ENCODE results near the gene ASS1. TPM values are rescaled to one million over a fixed set of nuclear protein-coding genes. Genes with fewer than 3 reads are reported as not detected.

ASS1 gene
- total RNA-seq, 1 experiment from 2014 or later: 83.0 TPM

DNA sequence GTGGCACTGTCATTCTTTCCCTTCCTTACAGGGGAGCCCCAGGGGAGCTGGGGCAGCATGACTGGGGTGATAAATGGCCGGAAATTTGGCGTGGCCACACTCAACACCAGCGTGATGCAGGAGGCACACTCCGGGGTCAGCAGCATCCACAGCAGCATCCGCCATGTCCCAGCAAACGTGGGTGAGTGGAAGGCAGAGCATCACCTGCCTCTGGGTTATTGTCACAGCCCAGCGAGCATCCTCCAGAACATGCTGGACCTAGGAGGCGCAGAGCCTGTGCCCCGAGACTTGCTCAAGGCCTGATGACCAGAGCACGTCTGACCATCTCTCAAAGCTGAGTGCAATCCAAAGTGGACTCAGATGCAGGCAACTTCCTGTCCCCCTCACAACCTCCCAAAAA lies 22.2 kb upstream of the ASS1 start:
- H3K4me1 ChIP-seq (ENCODE audit: insufficient read depth, low read length): peaks cover 7% of the 10 kb centered on the region
- DNase-seq (no peak), ATAC-seq (no peak)
- H3K36me3 ChIP-seq (ENCODE audit: low read depth, low read length): no peaks in the 10 kb centered on the region
- no peak overlapping the region for H3K27ac ChIP-seq (ENCODE audit: low read length)
- H3K9ac ChIP-seq (ENCODE audit: low read length): no peak overlapping the region
- no peak for TF ChIP-seq EZH2 (IDR thresholded peaks at IDR 0.05; ENCODE audit: low read length, unreplicated experiment)
- no peak for TF ChIP-seq EZH2phosphoT487 (IDR thresholded peaks at IDR 0.05; ENCODE audit: borderline replicate concordance, low read length)
- TF ChIP-seq, protein P1, sequence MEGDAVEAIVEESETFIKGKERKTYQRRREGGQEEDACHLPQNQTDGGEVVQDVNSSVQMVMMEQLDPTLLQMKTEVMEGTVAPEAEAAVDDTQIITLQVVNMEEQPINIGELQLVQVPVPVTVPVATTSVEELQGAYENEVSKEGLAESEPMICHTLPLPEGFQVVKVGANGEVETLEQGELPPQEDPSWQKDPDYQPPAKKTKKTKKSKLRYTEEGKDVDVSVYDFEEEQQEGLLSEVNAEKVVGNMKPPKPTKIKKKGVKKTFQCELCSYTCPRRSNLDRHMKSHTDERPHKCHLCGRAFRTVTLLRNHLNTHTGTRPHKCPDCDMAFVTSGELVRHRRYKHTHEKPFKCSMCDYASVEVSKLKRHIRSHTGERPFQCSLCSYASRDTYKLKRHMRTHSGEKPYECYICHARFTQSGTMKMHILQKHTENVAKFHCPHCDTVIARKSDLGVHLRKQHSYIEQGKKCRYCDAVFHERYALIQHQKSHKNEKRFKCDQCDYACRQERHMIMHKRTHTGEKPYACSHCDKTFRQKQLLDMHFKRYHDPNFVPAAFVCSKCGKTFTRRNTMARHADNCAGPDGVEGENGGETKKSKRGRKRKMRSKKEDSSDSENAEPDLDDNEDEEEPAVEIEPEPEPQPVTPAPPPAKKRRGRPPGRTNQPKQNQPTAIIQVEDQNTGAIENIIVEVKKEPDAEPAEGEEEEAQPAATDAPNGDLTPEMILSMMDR (conservative IDR thresholded peaks at IDR 0.05; ENCODE audit: low read depth, low read length): no peak
- no peaks in the 10 kb centered on the region for H3K79me2 ChIP-seq (ENCODE audit: low read length)
- no peak overlapping the region for H3K4me2 ChIP-seq (ENCODE audit: low read length)
- H3F3A ChIP-seq (ENCODE audit: low read length, unreplicated experiment): no peaks in the 10 kb centered on the region
- H2AFZ ChIP-seq (ENCODE audit: low read length): no peak overlapping the region
- no peak overlapping the region for H3K4me3 ChIP-seq (ENCODE audit: low read length)
- no peaks in the 10 kb centered on the region for H3K9me2 ChIP-seq (replicated peaks; ENCODE audit: low read length)
- H3K27me3 ChIP-seq (ENCODE audit: low read length): no peaks in the 10 kb centered on the region
- no TSS peak for BruUV-seq (replicated peaks)
- H4K20me1 ChIP-seq (ENCODE audit: low read length): no peaks in the 10 kb centered on the region
- POLR2A ChIA-PET (ENCODE audit: unreplicated experiment): no interaction called here
- H3K9me3 ChIP-seq (ENCODE audit: low read length): no peaks in the 10 kb centered on the region
- CTCF ChIA-PET: interaction anchor here (0.7 kb wide), 1 partner anchor 503 kb away, joined by 3 read pairs; no protein-coding TSS in a partner anchor
- intact Hi-C loops (cut with micrococcal nuclease): no loop called here

DNA sequence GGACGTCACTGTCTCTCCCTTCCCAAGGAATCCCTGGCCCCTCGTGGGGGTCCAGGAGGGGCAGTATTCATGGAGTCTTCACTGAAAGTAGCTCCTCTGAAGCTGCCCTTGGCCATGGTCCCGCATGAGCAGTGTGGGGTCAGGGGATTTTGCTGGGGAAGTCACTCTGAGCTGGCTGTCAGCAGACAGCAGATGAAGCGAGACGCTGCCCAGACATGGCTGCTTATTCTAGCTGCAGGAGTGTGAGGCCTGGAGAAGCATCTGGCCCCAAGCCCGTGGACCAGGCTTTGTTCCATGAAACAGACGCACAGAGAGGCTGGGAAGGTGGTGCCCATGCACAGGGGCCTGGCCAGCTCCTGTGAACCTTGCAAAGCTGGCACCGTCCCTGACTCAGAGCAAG lies 21.5 kb upstream of the ASS1 start:
- POLR2A ChIA-PET (ENCODE audit: unreplicated experiment): no interaction called here
- no peak overlapping the region for H3K4me2 ChIP-seq (ENCODE audit: low read length)
- H3K4me3 ChIP-seq (ENCODE audit: low read length): no peak overlapping the region
- H3K9me2 ChIP-seq (replicated peaks; ENCODE audit: low read length): no peaks in the 10 kb centered on the region
- no peaks in the 10 kb centered on the region for H3K36me3 ChIP-seq (ENCODE audit: low read depth, low read length)
- H3K27ac ChIP-seq (ENCODE audit: low read length): no peak overlapping the region
- no TSS peak for BruUV-seq (replicated peaks)
- TF ChIP-seq EZH2phosphoT487 (IDR thresholded peaks at IDR 0.05; ENCODE audit: borderline replicate concordance, low read length) (no peak), EZH2 (IDR thresholded peaks at IDR 0.05; ENCODE audit: low read length, unreplicated experiment) (no peak)
- TF ChIP-seq, protein P1 (conservative IDR thresholded peaks at IDR 0.05; ENCODE audit: low read depth, low read length): no peak
- H3K79me2 ChIP-seq (ENCODE audit: low read length): no peaks in the 10 kb centered on the region
- H3K9ac ChIP-seq (ENCODE audit: low read length): no peak overlapping the region
- intact Hi-C loops (cut with micrococcal nuclease): no loop called here
- CTCF ChIA-PET: interaction anchor here (0.7 kb wide), 1 partner anchor 502 kb away, joined by 3 read pairs; no protein-coding TSS in a partner anchor
- peaks cover 7% of the 10 kb centered on the region for H3K4me1 ChIP-seq (ENCODE audit: insufficient read depth, low read length)
- DNase-seq (no peak), ATAC-seq (no peak)
- no peaks in the 10 kb centered on the region for H4K20me1 ChIP-seq (ENCODE audit: low read length)
- H3K9me3 ChIP-seq (ENCODE audit: low read length): no peaks in the 10 kb centered on the region
- no peak overlapping the region for H2AFZ ChIP-seq (ENCODE audit: low read length)
- no peaks in the 10 kb centered on the region for H3K27me3 ChIP-seq (ENCODE audit: low read length)
- H3F3A ChIP-seq (ENCODE audit: low read length, unreplicated experiment): no peaks in the 10 kb centered on the region

DNA sequence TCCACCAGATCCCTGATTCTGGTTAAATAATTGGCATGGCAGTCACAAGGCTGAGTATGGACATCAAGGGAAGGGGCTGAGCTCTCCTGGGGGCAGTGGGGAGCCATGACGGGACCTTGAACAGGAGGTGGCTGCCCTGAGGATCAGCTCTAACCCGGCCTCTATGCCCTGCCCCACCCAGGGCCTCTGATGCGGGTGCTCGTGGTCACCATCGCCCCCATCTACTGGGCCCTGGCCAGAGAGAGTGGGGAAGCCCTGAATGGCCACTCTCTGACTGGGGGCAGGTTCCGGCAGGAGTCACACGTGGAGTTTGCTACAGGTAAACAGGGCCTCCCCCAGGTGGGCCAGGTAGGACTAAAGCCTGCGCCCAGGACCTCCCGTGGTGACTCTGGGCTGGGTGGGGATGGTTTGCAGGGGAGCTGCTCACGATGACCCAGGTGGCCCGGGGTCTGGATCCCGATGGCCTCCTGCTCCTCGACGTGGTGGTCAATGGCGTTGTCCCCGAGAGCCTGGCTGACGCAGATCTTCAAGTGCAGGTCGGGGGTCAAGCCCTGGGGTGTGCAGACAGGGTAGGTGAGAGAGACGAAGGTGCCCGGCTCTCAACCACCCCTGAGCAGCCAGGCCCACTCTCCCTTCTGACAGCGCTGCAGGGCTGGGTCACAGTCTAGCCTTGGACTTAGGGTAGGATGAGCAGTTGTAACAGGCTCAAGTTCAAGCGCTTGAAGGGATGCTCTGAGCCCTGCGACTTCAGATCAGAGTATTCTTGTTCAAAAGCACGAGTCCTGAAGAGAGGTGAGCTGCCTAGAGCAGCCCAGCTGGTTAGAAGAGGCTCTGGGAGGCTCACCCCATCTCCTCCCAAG lies 19.9 kb upstream of the ASS1 start:
- Histone ChIP-seq H3K27ac (ENCODE audit: low read length) (no peak overlapping the region), H3K4me1 (ENCODE audit: insufficient read depth, low read length) (peaks cover 7% of the 10 kb centered on the region), H3F3A (ENCODE audit: low read length, unreplicated experiment) (no peaks in the 10 kb centered on the region), H3K36me3 (ENCODE audit: low read depth, low read length) (no peaks in the 10 kb centered on the region), H3K4me3 (ENCODE audit: low read length) (no peak overlapping the region), H3K27me3 (ENCODE audit: low read length) (no peaks in the 10 kb centered on the region), H3K4me2 (ENCODE audit: low read length) (no peak overlapping the region), H2AFZ (ENCODE audit: low read length) (no peak overlapping the region), H3K9ac (ENCODE audit: low read length) (no peak overlapping the region), H3K79me2 (ENCODE audit: low read length) (no peaks in the 10 kb centered on the region), H3K9me2 (replicated peaks; ENCODE audit: low read length) (no peaks in the 10 kb centered on the region), H3K9me3 (ENCODE audit: low read length) (no peaks in the 10 kb centered on the region), H4K20me1 (ENCODE audit: low read length) (no peaks in the 10 kb centered on the region)
- DNase-seq: no peak
- ChIA-PET POLR2A (ENCODE audit: unreplicated experiment) (no interaction called here), CTCF (no interaction called here)
- intact Hi-C loops (cut with micrococcal nuclease): no loop called here
- ATAC-seq: no peak
- no TSS peak for BruUV-seq (replicated peaks)
- TF ChIP-seq EZH2 (IDR thresholded peaks at IDR 0.05; ENCODE audit: low read length, unreplicated experiment): no peak
- no peak for TF ChIP-seq EZH2phosphoT487 (IDR thresholded peaks at IDR 0.05; ENCODE audit: borderline replicate concordance, low read length)
- TF ChIP-seq, protein P1 (conservative IDR thresholded peaks at IDR 0.05; ENCODE audit: low read depth, low read length): no peak
